ENCODE measurements around the gene ZBP1.

ZBP1 gene

GRCh38 chr20:57589123-57589727 lies 31.0 kb downstream of the ZBP1 start:
- no peak for DNase-seq (ENCODE audit: low read depth)
- H3K4me3 ChIP-seq (ENCODE audit: control insufficient read depth, low read depth, low read length), result no peak overlapping the region
- TF ChIP-seq CTCF (conservative IDR thresholded peaks at IDR 0.05; ENCODE audit: control insufficient read depth, insufficient read depth, low read depth, low read length), result no peak

DNA sequence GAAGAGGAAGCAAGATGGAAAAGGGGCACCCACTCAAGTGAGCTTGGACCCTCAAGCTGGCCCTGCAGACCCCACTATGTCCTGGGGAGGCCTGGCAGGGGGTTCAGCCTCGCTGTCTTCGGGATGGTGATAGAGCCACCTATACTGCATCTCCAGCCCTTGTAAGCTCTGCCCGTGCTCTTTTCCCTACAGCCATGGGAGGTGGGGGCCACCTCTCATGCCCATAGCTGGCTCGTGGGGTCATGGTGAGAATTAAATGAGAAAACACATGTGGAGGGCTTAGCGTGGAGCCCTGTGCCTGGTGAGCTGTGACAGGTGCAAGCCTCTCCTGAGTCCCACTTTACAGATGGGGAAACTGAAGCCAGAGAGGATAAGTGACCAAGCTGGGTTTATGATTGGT lies 31.6 kb downstream of the ZBP1 start:
- H3K4me3 ChIP-seq (ENCODE audit: control insufficient read depth, low read depth, low read length), result no peak overlapping the region
- TF ChIP-seq CTCF (conservative IDR thresholded peaks at IDR 0.05; ENCODE audit: control insufficient read depth, insufficient read depth, low read depth, low read length), result no peak
- no peak for DNase-seq (ENCODE audit: low read depth)

DNA sequence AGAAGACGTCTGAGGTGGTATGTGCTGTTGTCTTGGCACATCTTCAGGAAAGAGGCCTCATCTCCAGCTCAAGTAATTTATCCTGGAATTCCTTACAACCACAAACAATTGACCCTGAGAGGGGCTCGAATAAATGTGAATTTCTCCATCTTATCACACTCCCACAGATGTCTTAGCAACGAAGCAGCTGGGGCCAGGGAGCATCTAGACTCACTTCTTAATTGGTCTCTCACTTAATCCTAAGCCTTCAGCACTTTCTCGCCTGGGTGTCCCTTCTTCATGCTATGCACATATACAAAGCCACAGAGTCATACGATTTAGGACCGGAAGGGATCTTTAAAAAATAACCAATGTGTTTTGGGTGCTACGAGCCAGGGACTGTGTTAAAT lies 32.2 kb downstream of the ZBP1 start:
- H3K4me3 ChIP-seq (ENCODE audit: control insufficient read depth, low read depth, low read length), result no peak overlapping the region
- DNase-seq (ENCODE audit: low read depth), result no peak
- no peak for TF ChIP-seq CTCF (conservative IDR thresholded peaks at IDR 0.05; ENCODE audit: control insufficient read depth, insufficient read depth, low read depth, low read length)

DNA sequence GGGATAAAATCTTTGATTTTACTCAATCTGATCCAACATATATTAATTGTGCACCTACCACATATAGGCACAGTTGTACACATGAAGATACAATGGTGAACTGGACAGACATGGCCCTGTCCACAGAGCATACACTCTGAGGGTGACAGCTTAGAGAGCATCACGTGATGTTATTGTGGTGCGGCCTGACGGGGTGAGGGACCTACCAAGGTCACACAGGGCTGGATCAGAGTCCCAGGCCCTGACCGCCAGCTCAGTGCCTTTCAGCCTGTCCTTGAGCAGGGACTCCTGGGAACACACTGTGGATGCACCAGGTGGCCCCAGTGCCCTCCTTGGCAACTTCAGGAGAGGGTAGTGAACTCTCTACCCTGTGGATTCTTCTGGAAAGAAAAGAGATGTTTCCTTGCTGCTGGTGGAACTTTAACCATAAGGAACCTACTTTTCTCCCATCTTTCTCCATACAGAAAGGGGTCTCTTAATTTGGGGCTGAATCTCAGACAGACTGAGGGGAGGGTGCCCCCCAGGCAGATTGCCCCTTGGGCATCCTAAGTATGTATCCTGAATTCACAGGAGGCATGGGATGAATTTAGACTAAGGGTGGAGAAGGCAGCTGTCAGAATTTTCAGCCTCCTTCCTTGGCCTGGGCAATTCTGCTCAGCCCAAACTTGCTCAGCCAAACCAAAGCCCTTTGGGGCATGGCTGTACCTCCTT lies 32.8 kb downstream of the ZBP1 start:
- no peak overlapping the region for H3K4me3 ChIP-seq (ENCODE audit: control insufficient read depth, low read depth, low read length)
- no peak for DNase-seq (ENCODE audit: low read depth)
- no peak for TF ChIP-seq CTCF (conservative IDR thresholded peaks at IDR 0.05; ENCODE audit: control insufficient read depth, insufficient read depth, low read depth, low read length)

- TF ChIP-seq CTCF (conservative IDR thresholded peaks at IDR 0.05; ENCODE audit: control insufficient read depth, insufficient read depth, low read depth, low read length), result no peak
- no peak overlapping the region for H3K4me3 ChIP-seq (ENCODE audit: control insufficient read depth, low read depth, low read length)
- DNase-seq (ENCODE audit: low read depth), result no peak
These were observed 33.3 kb downstream of the ZBP1 start for GRCh38 chr20:57586943-57587277.

- DNase-seq (ENCODE audit: low read depth), result no peak
- no peak for TF ChIP-seq CTCF (conservative IDR thresholded peaks at IDR 0.05; ENCODE audit: control insufficient read depth, insufficient read depth, low read depth, low read length)
- H3K4me3 ChIP-seq (ENCODE audit: control insufficient read depth, low read depth, low read length), result no peak overlapping the region
These were observed 33.8 kb downstream of the ZBP1 start for GRCh38 chr20:57586370-57586793.

Measured in fibroblast of mammary gland (primary cell).